ENCODE results near the gene FAM149B1.

GRCh38 chr10:73263693-73264347, 95.9 kb downstream of the FAM149B1 start:
- no peak for TF ChIP-seq OSR1 (CRISPR knock-in tag; IDR thresholded peaks at IDR 0.05)
- TF ChIP-seq ARNTL (CRISPR knock-in tag; IDR thresholded peaks at IDR 0.05; ENCODE audit: borderline replicate concordance, low read depth): no peak
- TF ChIP-seq ZFP30 (CRISPR knock-in tag; IDR thresholded peaks at IDR 0.05): no peak
- no peak for TF ChIP-seq ZNF565 (CRISPR knock-in tag; conservative IDR thresholded peaks at IDR 0.05; ENCODE audit: low read depth)
- no peak for TF ChIP-seq TSHZ2 (CRISPR knock-in tag; IDR thresholded peaks at IDR 0.05)
- no peak for TF ChIP-seq ISL1 (CRISPR knock-in tag; IDR thresholded peaks at IDR 0.05)
- no peak for TF ChIP-seq BACH2 (CRISPR knock-in tag; IDR thresholded peaks at IDR 0.05; ENCODE audit: borderline replicate concordance)
- no peak for TF ChIP-seq ESRRG (CRISPR knock-in tag; IDR thresholded peaks at IDR 0.05)
- no peak for TF ChIP-seq GLIS3 (CRISPR knock-in tag; IDR thresholded peaks at IDR 0.05)
- no peak for TF ChIP-seq TCF4 (CRISPR knock-in tag; IDR thresholded peaks at IDR 0.05; ENCODE audit: borderline replicate concordance)
- no peak for TF ChIP-seq ZNF70 (CRISPR knock-in tag; IDR thresholded peaks at IDR 0.05)
- TF ChIP-seq PPARA (CRISPR knock-in tag; IDR thresholded peaks at IDR 0.05; ENCODE audit: borderline replicate concordance): no peak
- no peak for TF ChIP-seq RARB (CRISPR knock-in tag; IDR thresholded peaks at IDR 0.05)
- TF ChIP-seq CREB5 (CRISPR knock-in tag; IDR thresholded peaks at IDR 0.05; ENCODE audit: low read depth): no peak

Data from SK-N-SH treated with all-trans-retinoic acid at 6 μM for 48 hours (cell line).